Mesenchymal stem cell (in vitro differentiated cells and primary cell): ENCODE data around the gene GTF2IRD1.

Experiments used
- DNase-seq: peaks from one replicate; pipeline ENCODE4 v3.0.0-alpha.2; 2013
- H2AFZ ChIP-seq: one replicate; pipeline ENCODE4 v1.6.1; 2013; ENCODE audit warnings: low read depth, mild to moderate bottlenecking, control low read depth, inconsistent platforms, low read length, moderate library complexity
- H2AK5ac ChIP-seq: 2 replicates; pipeline ENCODE4 v1.6.1; 2013; ENCODE audit warnings: low read length, moderate library complexity, mild to moderate bottlenecking, inconsistent platforms; ENCODE audit not compliant: severe bottlenecking
- H2BK120ac ChIP-seq: one replicate; pipeline ENCODE4 v1.6.1; 2013; ENCODE audit warnings: low read depth, mild to moderate bottlenecking, inconsistent platforms, low read length, moderate library complexity
- H2BK12ac ChIP-seq, 2 experiments: one replicate each; pipeline ENCODE4 v1.6.1; 2013; ENCODE audit warnings: inconsistent platforms in 2 of 2, low read length in 2 of 2, mild to moderate bottlenecking in 2 of 2, moderate library complexity in 2 of 2, control low read depth in 1 of 2
- H2BK15ac ChIP-seq: one replicate; pipeline ENCODE4 v1.6.1; 2013; ENCODE audit warnings: mild to moderate bottlenecking, low read depth, inconsistent platforms; ENCODE audit not compliant: poor library complexity, severe bottlenecking
- H2BK5ac ChIP-seq: 2 replicates; pipeline ENCODE4 v1.6.1; 2013; ENCODE audit warnings: low read depth, mild to moderate bottlenecking, low read length, control low read depth, inconsistent platforms; ENCODE audit not compliant: poor library complexity, severe bottlenecking
- H3K14ac ChIP-seq, 2 experiments: one replicate each; pipeline ENCODE4 v1.6.1; 2013; ENCODE audit warnings: inconsistent platforms in 2 of 2, low read length in 2 of 2, control low read depth in 1 of 2, mild to moderate bottlenecking in 1 of 2, moderate library complexity in 1 of 2
- H3K18ac ChIP-seq, 2 experiments: one replicate each; pipeline ENCODE4 v1.6.1; 2013; ENCODE audit warnings: inconsistent platforms in 2 of 2, low read length in 2 of 2, control low read depth in 1 of 2, low read depth in 1 of 2, mild to moderate bottlenecking in 1 of 2
- H3K23ac ChIP-seq, 2 experiments: one replicate each; pipeline ENCODE4 v1.6.1; 2013; ENCODE audit warnings: inconsistent platforms in 2 of 2, low read length in 2 of 2, mild to moderate bottlenecking in 2 of 2, moderate library complexity in 2 of 2, control low read depth in 1 of 2
- H3K27ac ChIP-seq: 2 replicates; pipeline ENCODE4 v1.5.1; 2013; ENCODE audit warnings: mild to moderate bottlenecking, moderate library complexity, low read length, control low read depth, inconsistent platforms; ENCODE audit not compliant: poor library complexity, severe bottlenecking
- H3K27me3 ChIP-seq, 2 experiments: 2 replicates each; pipeline versions ENCODE4 v1.6.1 to v1.7.0; 2013; ENCODE audit warnings: low read length in 2 of 2, mild to moderate bottlenecking in 2 of 2, moderate library complexity in 2 of 2, control low read depth in 1 of 2, inconsistent platforms in 1 of 2; ENCODE audit not compliant: control insufficient read depth in 1 of 2, insufficient read depth in 1 of 2
- H3K36me3 ChIP-seq, 2 experiments: 2 replicates each; pipeline versions ENCODE4 v1.6.1 to v1.7.0; 2013; ENCODE audit warnings: low read length in 2 of 2, control low read depth in 1 of 2, inconsistent platforms in 1 of 2, low read depth in 1 of 2, mild to moderate bottlenecking in 1 of 2; ENCODE audit not compliant: insufficient read depth in 2 of 2, control insufficient read depth in 1 of 2
- H3K4ac ChIP-seq, 2 experiments: one replicate each; pipeline ENCODE4 v1.6.1; 2013; ENCODE audit warnings: inconsistent platforms in 2 of 2, low read length in 2 of 2, mild to moderate bottlenecking in 2 of 2, moderate library complexity in 2 of 2, control low read depth in 1 of 2, low read depth in 1 of 2
- H3K4me1 ChIP-seq: 2 replicates; pipeline ENCODE4 v1.6.1; 2013; ENCODE audit warnings: low read depth, low read length, control low read depth; ENCODE audit not compliant: control insufficient read depth, insufficient read depth
- H3K4me2 ChIP-seq: 2 replicates; pipeline ENCODE4 v1.6.1; 2013; ENCODE audit warnings: low read length, mild to moderate bottlenecking, inconsistent platforms; ENCODE audit not compliant: poor library complexity, severe bottlenecking
- H3K4me3 ChIP-seq, 2 experiments: 2 replicates each; pipeline versions ENCODE4 v1.5.1 to v1.7.0; 2013; ENCODE audit warnings: low read length in 2 of 2, mild to moderate bottlenecking in 2 of 2, control low read depth in 1 of 2, low read depth in 1 of 2; ENCODE audit not compliant: insufficient read depth in 1 of 2
- H3K79me1 ChIP-seq: replicated peaks from 2 replicates; pipeline ENCODE4 v1.6.1; 2013; ENCODE audit warnings: mild to moderate bottlenecking, control low read depth, low read length, inconsistent platforms; ENCODE audit not compliant: poor library complexity, severe bottlenecking
- H3K9ac ChIP-seq: 2 replicates; pipeline ENCODE4 v1.7.0; 2013; ENCODE audit warnings: mild to moderate bottlenecking, low read length, moderate library complexity
- H3K9me3 ChIP-seq: 2 replicates; pipeline ENCODE4 v1.7.0; 2013; ENCODE audit warnings: mild to moderate bottlenecking, low read length; ENCODE audit not compliant: control insufficient read depth
- H4K8ac ChIP-seq: one replicate; pipeline ENCODE4 v1.6.1; 2013; ENCODE audit warnings: inconsistent platforms, mild to moderate bottlenecking, low read length, moderate library complexity
- H4K91ac ChIP-seq: one replicate; pipeline ENCODE4 v1.6.1; 2013; ENCODE audit warnings: mild to moderate bottlenecking, low read length, inconsistent platforms
- WGBS: methylation state at CpG from one replicate; pipeline ENCODE4 v1.1.7; 2013; ENCODE audit warnings: mixed read lengths; 5-methylcytosine and 5-hydroxymethylcytosine counted together

Gene GTF2IRD1

DNA sequence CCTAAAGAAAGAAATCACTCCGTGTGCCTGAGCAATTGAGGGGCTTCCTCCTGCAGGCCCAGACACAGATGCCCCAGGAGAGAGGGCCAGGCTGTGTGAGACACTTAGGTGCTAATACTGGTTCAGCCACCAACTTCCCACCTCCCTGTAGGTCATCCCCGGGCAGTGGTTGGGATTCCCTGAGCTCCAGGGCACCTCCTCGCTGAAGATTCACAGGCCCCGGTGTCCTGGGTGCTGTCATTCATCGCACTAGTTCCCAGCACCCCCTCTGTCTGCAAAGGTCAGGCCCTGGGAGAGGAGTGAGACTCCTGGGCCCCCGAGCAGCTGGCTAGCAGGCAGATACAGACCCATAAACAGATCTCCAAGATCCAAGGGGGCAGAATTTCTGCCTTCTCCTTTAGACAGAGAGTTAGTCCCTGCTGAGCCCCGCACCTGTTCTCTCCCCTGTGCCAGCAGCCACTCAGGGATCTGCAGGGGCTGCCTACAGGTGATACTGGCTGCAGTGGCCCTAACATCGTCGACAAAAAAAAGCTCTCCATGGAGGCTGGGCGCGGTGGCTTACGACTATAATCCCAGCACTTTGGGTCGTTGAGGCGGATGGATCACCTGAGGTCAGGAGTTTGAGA, 165.6 kb downstream of the GTF2IRD1 start:
- Histone ChIP-seq H3K4me3 (no peak overlapping the region), H3K79me1 (no peaks in the 10 kb centered on the region), H2BK12ac (no peak overlapping the region), H2AFZ (no peak overlapping the region), H4K91ac (no peak overlapping the region), H4K8ac (no peak overlapping the region), H3K23ac (no peak overlapping the region), H2BK5ac (no peak overlapping the region), H3K14ac (no peak overlapping the region), H3K4me2 (peak overlapping the region; percentile 6), H3K27ac (no peak overlapping the region), H3K4me1 (peaks cover 14% of the 10 kb centered on the region), H2AK5ac (no peak overlapping the region), H2BK120ac (no peak overlapping the region), H3K9ac (no peak overlapping the region), H3K18ac (peak overlapping the region in 1 of 2 experiments; percentile 21), H3K9me3 (no peaks in the 10 kb centered on the region), H3K36me3 (no peaks in the 10 kb centered on the region), H3K4ac (no peak overlapping the region), H3K27me3 (no peaks in the 10 kb centered on the region), H2BK15ac (no peak overlapping the region)
- WGBS, result 77% methylated on average over 14 of the region's 14 CpGs
- DNase-seq, result no peak

GRCh38 chr7:74622228-74622749, 168.6 kb downstream of the GTF2IRD1 start:
- H2AFZ ChIP-seq, result no peak overlapping the region
- H3K4me1 ChIP-seq, result peaks cover 8% of the 10 kb centered on the region
- H2AK5ac ChIP-seq, result no peak overlapping the region
- no peak overlapping the region for H3K4me3 ChIP-seq
- no peak overlapping the region for H4K8ac ChIP-seq
- no peak overlapping the region for H3K4ac ChIP-seq
- H3K9me3 ChIP-seq, result no peaks in the 10 kb centered on the region
- H3K36me3 ChIP-seq, result no peaks in the 10 kb centered on the region
- no peak overlapping the region for H3K18ac ChIP-seq
- H3K14ac ChIP-seq, result no peak overlapping the region
- DNase-seq, result no peak
- H3K9ac ChIP-seq, result no peak overlapping the region
- no peak overlapping the region for H3K4me2 ChIP-seq
- H2BK15ac ChIP-seq, result no peak overlapping the region
- H3K79me1 ChIP-seq, result no peaks in the 10 kb centered on the region
- H3K27me3 ChIP-seq, result no peaks in the 10 kb centered on the region
- H2BK12ac ChIP-seq, result no peak overlapping the region
- H2BK120ac ChIP-seq, result no peak overlapping the region
- H3K27ac ChIP-seq, result no peak overlapping the region
- WGBS, result 100% methylated on average over 5 of the region's 5 CpGs
- H3K23ac ChIP-seq, result no peak overlapping the region
- H2BK5ac ChIP-seq, result no peak overlapping the region
- H4K91ac ChIP-seq, result no peak overlapping the region

GRCh38 chr7:74623135-74623534, 169.4 kb downstream of the GTF2IRD1 start:
- Histone ChIP-seq H2BK15ac (no peak overlapping the region), H2BK12ac (no peak overlapping the region)
- WGBS, result 89% methylated on average over 9 of the region's 9 CpGs

GRCh38 chr7:74625446-74625845, 171.7 kb downstream of the GTF2IRD1 start:
- no peak overlapping the region for H2BK120ac ChIP-seq
- no peaks in the 10 kb centered on the region for H3K36me3 ChIP-seq
- WGBS, result 79% methylated on average over 3 of the region's 3 CpGs
- no peak overlapping the region for H3K4me3 ChIP-seq
- no peak overlapping the region for H2AK5ac ChIP-seq
- H3K27ac ChIP-seq, result no peak overlapping the region
- H2BK15ac ChIP-seq, result no peak overlapping the region
- peak; percentile 60 for DNase-seq
- H3K4me2 ChIP-seq, result no peak overlapping the region
- no peak overlapping the region for H4K8ac ChIP-seq
- no peaks in the 10 kb centered on the region for H3K9me3 ChIP-seq
- H2BK5ac ChIP-seq, result no peak overlapping the region
- no peaks in the 10 kb centered on the region for H3K27me3 ChIP-seq
- no peak overlapping the region for H2AFZ ChIP-seq
- H3K23ac ChIP-seq, result no peak overlapping the region
- peaks cover 3% of the 10 kb centered on the region for H3K4me1 ChIP-seq
- no peak overlapping the region for H3K14ac ChIP-seq
- H3K79me1 ChIP-seq, result no peaks in the 10 kb centered on the region
- H3K4ac ChIP-seq, result no peak overlapping the region
- H4K91ac ChIP-seq, result no peak overlapping the region
- H3K9ac ChIP-seq, result peak overlapping the region; percentile 27
- no peak overlapping the region for H2BK12ac ChIP-seq
- no peak overlapping the region for H3K18ac ChIP-seq

More at GRCh38 chr7:74623135-74623534, 169.4 kb downstream of the GTF2IRD1 start:
- Histone ChIP-seq H3K14ac (no peak overlapping the region), H3K79me1 (no peaks in the 10 kb centered on the region), H3K36me3 (no peaks in the 10 kb centered on the region), H3K27me3 (no peaks in the 10 kb centered on the region), H3K9me3 (no peaks in the 10 kb centered on the region), H4K91ac (no peak overlapping the region), H2AFZ (no peak overlapping the region), H3K4me1 (peaks cover 8% of the 10 kb centered on the region), H3K23ac (no peak overlapping the region), H3K27ac (no peak overlapping the region), H4K8ac (no peak overlapping the region), H2BK120ac (no peak overlapping the region), H3K4ac (no peak overlapping the region), H3K4me3 (no peak overlapping the region), H3K9ac (no peak overlapping the region), H2AK5ac (no peak overlapping the region), H3K4me2 (no peak overlapping the region), H3K18ac (no peak overlapping the region), H2BK5ac (no peak overlapping the region)
- no peak for DNase-seq
